HG02571 (cell line): ENCODE results near the gene CCDC154.

Source experiments
- ATAC-seq: cut with Tn5 transposase; IDR thresholded peaks from one replicate; pipeline ENCODE4 v1.9.1; 2021; ENCODE audit warnings: mild to moderate bottlenecking, moderate library complexity; ENCODE audit not compliant: unreplicated experiment

Gene CCDC154

DNA sequence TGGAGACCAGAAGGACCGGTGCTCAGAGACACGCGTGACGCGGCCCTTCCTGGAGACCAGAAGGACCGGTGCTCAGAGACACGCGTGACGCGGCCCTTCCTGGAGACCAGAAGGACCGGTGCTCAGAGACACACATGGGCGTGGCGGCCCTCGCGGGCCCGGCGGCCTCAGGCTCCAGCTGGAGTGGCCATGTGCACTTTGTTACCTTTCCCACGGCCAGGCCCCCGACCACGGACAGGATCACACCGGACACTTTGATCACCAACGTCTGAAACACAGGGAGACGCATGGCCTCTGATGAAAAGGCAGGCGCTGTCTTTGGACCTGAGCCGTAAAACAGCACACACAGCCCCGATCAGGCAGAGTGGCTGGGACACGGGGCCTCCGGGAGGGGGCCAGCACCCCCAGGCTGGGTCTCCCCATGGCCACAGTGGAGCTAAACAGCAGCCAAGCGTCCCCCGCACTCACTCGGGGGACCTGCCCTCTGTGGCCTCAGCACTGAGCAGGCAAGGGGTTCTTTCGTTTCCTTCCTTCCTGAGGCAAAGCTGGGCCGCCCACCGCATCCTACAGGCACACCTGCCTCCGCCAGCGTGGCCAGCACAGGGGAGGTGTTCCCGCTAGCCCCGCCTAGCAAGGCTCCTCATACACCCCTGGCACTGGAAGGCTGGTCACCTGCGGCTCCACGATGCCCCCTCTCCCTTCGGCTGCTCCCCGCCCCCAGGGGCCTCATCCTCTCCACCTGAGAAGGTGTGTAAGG is 13.3 kb upstream of the CCDC154 start:
- no peak for ATAC-seq

GRCh38 chr16:1456951-1457350 is 12.6 kb upstream of the CCDC154 start:
- no peak for ATAC-seq

DNA sequence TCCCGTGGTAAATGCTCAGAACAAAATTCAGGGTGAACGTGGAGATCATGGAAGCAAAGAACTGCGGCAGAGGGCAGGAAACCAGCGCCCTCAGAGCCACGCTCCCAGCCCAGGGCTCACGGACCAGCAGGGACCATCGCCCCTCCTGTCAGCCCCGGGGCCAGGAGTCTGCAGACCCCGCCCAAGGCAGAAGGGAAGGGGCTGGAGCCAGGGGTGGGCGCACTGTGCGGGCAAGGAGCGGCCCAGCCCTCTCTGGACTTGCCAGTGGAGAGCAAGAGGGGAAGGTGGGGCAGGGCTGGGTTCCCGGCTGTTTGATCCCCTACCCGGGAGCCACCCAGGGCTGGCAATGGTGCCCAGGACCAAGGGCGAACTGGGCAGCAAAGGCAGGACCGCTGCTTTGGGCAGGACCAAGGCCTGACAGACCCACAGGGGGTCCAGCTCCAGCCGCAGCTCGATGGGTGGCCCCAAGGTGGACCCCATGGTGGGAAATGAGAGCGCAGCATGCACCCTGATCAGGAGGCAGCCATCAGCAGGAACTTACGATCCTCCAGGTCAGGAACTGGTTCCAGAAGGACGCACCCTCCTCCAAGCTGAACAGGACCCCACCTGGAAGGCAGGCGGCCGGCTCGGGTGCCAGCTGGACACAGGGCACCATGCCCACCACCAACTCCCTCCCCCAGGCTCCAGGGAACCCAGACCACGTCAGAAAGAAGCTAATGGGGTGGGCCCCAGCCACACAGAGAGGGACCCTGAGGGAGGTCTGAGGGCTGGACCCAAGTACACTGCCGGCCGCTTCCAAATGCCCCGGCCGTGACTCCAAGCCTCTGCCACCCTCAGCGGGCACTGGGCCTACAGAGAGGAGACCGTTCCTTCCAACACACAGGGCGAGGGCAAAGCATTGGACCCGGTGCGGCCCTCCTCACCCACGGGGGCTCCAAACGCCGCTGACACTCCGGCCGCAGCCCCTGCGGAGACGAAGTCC is 11.1 kb upstream of the CCDC154 start:
- ATAC-seq = no peak

DNA sequence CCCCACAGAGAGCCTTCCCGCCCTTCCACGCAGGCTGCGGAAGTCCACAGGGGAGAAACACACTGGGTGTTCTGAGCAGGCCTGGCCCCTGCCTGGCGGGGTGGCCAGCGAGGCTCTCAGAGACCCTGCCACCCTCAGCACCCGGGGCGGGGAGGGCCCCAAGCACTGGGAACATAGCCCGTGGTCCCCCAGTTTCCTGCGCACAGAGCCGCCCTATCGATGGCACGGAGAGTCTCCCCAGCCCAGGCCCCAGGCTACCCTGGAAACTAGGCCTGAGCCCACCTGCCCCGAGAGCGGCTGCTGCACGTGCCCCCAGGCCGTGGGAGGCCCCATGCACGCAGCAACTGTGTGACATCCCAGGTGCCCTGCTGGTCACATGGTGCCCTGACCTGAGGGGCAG is 10.2 kb upstream of the CCDC154 start:
- no peak for ATAC-seq

GRCh38 chr16:1453316-1453715 is 9.0 kb upstream of the CCDC154 start:
- no peak for ATAC-seq

GRCh38 chr16:1452530-1452929 is 8.2 kb upstream of the CCDC154 start:
- ATAC-seq = no peak

DNA sequence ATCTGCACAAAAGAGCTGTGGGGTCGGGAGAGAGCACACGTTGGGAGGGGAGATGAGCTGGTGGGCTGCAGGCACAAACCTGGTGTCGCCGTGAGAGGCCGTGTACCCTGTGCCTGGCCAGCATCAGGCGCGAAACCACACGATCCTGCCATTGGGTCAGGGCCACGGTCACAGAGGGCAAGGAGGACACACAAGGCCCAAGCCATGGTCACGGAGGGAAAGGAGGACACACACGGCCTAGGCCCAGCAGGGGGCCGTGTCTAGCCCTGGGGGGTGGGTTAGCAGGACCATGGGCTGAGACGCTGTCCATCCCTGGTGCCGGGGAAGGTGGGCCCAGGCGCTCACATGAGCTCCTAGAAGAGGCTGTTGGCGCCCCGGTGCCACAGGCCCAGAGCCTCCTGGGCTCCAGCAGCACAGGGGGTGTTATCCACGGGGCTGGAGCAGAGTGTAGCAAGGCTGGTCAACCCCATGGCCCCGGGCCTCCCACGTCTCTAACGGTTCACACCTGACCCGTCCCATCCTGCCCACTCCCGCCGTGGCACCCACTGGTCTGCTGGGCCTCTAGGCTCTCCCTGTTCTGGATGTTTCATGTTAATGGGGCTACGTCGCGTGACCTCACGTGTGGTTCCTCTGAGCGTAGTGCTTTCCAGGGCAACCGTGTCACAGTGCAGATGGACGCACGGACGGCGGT is 7.5 kb upstream of the CCDC154 start:
- ATAC-seq = no peak

DNA sequence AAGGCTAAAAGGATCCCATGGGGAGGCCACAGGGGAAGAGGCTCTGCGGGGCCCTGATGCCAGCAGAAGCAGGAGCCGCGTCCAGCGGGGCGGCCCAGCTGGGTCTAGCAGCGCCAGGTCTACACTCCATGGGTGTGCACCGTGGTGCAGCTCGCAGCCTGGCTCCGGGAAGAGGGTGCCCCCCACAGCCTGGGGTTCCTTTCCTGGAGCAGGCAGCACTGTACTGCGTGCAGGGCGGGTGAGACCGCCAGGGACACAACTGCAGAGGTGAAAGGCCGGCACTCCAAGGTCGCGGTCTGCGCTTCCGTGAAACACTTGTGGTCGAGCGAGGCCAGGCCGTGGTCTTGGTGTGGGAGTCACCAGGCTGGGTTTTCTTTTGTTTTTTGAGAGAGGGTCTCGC is 6.5 kb upstream of the CCDC154 start:
- ATAC-seq = no peak

DNA sequence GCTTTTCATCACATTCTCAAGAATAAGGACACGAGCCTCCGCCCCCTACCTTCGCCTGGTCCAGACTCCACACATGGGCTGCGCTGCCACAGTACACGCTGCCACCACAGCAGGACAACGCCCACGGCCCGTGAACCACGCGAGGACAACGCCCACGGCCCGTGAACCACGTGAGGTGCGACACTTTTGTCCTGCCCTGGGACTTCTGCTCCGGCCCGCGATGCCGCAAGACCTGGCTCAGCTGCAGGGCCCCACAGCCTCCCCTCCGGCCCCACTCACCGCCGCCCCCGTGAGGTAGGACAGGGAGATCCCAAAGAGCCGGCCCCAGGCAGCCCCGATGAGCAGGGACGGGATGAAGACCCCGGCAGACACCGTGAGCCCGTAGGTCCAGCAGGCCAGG is 5.9 kb upstream of the CCDC154 start:
- no peak for ATAC-seq

DNA sequence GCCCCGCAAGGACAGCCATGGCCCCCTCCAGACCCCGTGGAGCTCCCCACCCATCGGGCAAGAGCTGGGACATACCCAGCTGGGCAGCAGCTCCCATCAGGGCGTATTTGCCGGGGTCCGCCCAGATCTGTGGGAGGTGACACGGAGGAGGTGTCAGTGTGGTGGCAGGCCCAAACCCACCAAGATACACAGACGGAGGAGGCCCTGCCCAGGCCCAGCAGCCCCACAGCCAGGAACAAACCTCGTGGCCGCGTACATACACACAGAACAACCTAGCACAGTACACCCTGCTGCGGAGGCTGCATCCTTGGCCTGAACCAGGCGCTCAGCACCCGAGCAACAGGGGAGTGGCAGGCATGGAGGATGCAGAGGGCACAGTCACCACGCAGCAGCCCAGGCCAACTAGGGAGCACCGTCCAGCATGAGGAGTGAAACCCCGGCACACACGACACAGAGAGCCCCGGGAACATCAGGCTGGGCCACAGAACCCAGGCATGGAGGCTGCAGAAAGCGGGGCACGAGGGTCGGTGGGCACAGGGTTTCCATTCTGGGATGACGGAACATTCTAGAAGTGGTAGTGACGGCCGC is 4.9 kb upstream of the CCDC154 start:
- no peak for ATAC-seq

DNA sequence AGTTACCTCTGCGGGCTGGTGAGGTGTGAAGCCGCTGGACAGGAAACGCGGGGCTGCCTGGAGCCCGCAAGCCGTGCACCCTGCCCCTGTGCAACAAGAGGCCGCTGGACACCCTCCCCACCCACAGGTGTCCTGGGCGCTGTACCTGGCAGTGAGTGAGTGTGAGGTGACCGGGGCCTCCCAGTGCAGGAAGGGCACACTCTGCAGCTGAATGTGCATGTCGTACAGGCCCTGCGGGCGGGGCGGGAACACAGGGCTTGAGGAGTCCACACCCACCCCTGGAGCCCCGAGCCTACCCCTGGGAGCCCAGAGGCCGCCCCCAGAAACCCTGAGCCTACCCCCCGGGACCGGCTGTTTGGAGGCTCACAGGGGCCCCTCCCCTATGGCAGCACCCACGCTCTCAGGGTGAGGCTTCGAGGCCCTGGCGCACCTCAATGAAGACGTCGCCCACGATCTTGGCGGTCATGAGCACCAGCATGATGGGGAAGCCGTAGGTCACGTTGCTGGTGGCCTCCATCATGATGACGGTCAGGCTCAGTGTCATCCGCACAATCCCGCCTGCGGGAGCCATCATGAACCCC is 4.3 kb upstream of the CCDC154 start:
- no peak for ATAC-seq

DNA sequence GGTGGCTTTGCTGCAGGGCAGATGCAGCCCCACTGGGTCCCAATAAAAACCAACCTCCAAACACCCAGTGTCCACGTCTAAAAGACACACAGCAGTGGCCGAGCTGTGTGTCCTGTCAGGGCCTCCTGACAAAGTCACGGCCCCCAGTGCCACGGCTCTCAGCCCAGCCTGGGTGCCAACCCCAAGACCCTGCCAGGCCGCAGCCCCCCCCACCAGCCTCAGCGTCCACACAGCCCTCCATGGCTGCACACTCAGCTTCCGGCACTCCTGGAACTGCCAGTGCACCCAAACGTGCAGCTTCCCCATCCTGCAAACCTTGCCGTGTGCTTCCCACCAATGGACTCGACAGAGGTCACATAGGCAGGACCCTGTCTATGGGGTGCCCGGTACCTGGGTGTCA is 3.6 kb upstream of the CCDC154 start:
- ATAC-seq = no peak

DNA sequence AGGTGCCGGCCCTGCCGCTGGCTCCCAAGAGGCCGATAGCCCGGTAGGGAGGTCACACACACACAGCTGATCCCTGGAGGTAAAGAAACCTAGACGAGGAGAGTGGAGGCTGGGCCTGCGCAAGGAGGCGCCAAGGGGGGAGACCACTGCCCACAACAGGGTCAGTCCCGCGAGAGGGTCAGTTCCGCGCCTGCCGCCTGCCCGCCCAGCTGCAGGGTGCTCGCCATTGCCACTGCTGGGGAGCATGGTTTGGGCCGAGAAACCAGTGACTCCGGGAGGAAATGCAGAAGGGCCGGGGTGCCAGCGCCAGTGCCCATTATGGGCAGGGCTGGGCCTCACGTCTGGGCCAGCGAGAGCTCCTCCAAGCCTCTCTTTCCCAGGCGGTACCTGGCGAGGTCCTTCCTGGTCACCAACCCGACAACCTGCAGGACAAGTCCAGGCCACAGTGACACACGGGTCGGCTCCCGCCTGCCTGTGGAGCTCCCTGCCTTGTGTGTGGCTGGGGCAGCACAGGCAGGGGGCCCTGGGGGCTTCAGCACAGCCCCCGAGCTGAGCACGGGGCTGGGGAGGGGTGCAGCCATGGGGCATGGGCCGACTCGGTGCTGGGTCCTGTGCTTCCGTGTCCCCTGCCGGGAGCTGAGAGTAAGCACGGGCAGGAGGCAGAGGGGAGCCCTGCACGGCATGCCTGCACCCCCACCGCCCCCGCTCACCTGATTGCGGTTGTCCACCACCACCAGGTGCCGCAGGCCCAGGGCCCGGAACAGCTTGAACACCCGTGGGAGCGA is 2.1 kb upstream of the CCDC154 start:
- ATAC-seq = no peak

DNA sequence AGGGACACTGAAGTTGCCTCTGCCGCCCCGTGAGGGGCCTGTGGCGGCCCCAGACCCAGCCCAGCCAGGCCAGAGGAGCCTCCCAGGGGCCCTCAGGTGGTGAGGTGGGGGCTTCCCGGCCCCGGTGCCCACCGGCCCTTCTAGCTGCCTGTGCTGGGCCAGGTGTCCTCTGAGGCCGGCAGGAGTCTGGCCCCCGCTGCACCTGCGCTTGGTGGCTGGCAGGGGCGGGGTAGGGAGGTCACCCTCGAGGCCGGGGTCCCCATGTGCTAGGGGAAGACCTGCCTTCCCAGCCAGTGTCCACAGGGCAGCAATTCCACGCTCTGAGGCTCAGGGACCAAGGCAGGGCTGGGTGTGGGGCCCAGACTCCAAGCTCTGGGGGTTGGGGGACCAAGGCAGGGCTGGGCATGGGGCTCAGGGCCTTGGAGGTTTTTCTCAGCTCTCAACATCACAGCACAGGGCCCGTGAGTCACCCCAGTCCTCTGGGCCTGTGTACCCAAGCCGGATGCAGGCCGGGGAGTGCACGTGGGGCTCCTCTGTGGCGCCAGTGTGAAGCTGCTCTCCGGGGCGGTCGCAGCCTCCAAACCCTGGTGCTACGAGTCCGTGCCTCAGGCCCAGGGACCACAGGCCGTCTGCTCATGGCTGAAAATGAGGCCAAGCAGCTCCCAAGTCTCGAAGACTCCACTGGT is 1.3 kb upstream of the CCDC154 start:
- ATAC-seq = no peak

- no peak for ATAC-seq
Measured at GRCh38 chr16:1444730-1445517, 568 bp upstream of the CCDC154 start.

- no peak for ATAC-seq
Measured at GRCh38 chr16:1443403-1443973, 868 bp downstream of the CCDC154 start.

- no peak for ATAC-seq
Measured at GRCh38 chr16:1442697-1443096, 1.7 kb downstream of the CCDC154 start.

DNA sequence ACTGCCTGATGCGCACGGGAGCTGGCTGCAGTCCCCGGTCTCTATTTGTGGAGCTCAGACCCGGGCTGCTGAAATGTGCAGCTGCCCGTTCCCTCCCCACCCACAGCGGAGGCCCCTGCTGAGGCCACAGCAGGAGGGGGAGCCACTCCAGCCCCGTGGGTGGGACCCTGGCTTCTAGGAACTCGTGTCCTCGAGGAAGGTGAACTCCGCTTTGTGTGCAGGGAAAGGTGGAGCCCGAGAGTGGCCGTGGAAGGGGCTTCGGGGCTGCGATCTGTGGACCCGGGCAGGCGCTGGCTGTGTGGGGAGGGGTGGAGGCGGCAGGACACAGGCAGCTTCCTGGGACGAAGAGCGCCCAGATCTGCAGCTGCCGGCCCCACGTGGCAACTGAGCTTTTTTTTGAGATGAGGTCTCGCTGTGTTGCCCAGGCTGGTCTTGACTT is 2.9 kb downstream of the CCDC154 start:
- ATAC-seq = no peak
